SIG-M5 (cell line): ENCODE measurements around the gene WFDC12.

Source experiments
- DNase-seq: peaks from one replicate; lab custom pipeline; 2025; lab: John Stamatoyannopoulos, UW

Gene WFDC12

DNA sequence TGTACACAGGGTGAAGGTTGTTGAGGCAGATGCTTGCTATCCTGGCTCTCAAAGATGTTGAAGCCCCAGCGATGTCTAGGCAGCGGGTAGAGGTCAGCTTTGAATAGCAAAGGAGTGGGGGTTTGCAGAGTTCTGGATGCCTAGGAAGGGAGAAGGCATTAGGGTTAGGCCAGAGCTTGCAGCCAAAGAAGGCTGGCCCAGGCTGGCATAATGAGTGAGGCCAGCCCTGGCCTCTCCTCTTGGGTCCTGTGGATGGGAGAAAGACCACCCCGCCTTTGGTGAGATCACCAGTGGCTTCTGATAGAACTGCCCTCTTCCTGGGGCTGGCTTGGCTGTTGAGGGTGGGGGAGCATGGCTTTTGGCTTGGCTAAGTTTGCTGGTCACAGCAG lies 8.9 kb downstream of the WFDC12 start:
- DNase-seq = no peak

DNA sequence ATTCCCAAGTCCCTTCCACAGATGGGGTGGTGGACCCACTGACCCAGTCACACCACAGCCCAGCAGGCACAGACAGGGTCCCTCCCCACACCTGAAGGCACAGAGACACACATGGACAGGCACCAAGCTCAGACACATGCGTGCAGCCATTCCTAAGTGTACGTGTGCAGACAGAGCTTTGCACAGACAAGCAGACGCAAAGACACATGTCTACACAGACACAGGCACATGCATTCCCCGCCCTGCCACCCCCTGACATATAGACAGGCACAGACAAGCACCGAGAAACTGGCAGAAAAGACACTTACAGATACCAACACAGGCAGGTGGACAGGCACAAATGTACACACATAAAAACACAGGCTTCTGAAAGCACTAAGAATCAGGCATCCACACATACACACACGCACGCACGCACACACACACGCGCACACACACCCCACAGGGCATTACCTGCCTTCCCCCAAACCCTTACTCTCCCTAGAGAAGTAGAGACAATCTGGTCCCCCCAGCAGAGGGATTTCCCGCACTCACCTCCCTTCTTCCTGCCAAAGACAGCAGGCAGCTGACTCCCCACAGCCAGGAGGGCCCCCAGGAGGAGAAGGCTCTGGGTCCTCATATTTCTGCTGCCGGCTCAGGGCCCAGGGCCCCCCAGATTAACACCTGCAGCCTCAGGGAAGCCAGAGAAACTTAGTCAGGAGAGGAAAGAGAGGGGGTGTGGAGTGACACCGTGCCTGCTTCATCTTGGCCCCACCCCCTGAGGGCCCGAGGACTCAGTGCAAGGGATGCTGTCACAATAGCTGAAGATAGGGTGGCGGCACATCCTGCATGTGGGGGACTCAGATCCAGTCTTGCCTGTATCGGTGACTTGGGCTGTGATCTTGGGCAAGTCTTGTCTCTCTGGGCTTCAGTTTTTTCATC lies 9.5 kb downstream of the WFDC12 start, which contains the start of gene WFDC5:
WFDC5 (minus strand) TSS at position 710 of the 921 bp plus-strand sequence; CDS start at position 619, 91 bp downstream.
- no peak for DNase-seq

DNA sequence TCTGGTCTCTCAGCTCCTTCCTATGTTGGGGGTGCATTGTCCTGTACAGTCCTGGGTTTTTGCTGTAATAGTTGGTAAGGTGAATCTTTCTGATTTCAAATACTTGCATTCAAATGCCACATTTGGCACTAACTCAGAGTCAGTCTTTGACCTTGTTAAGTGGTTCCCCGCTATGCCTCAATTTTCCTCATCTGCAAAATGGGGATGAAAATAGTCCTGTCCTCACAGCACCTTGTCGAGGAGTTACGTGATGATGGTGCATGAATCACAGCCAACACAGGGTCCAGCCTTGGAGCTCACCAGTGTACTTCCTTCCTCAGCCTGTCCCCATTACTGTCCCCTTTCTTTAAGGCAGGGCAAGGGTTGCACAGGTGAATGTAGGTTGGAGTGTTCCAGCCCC lies 10.4 kb downstream of the WFDC12 start:
- DNase-seq = no peak

DNA sequence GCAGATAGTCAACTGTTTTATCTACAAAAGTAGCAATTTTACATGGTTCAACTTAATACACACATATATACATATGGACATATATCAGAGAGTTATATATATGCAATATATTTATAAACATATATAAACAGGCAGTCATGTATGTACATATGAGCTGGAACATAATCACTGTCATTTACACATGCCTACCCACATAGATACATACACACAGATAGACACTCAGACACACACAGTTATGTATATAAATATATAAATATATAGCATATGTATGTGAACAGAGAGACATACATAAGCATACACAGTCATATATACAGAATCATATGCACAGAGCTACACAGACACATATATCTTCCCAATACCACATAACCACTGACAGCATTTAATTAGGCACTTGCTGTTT lies 11.5 kb downstream of the WFDC12 start:
- no peak for DNase-seq

DNA sequence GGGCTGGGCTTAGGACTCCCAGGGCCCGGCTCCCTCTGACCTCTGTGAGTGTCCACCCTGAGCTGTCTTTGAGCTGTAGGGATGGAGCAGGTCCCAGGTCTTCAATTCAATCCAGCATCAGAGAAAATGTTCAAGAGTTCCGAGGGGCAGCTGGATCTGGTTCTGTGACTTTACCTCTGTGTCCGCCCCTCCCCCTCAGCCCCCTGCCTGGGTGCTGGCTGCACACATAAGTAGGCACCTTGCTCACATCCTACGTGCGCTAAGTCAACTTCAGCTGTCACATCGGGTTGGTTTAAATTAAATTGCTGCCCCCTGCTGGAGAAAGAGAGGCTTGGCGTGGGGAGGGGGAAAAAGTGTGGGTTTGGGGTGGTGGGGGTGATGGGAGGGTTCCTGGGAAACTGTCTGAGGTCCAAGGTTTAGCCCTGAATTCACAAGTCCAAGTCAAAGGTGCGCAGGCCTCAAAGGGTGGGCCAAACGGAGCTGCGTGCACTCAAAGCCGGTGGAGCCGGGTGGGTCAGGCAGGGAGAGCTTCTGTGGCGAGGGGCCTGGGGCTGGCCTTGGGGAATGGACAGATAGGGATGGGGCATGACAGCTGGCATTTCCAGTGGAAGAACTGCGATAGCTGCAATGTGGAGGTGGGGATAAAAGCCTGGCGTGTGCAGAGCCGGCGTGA lies 12.3 kb downstream of the WFDC12 start:
- no peak for DNase-seq

DNA sequence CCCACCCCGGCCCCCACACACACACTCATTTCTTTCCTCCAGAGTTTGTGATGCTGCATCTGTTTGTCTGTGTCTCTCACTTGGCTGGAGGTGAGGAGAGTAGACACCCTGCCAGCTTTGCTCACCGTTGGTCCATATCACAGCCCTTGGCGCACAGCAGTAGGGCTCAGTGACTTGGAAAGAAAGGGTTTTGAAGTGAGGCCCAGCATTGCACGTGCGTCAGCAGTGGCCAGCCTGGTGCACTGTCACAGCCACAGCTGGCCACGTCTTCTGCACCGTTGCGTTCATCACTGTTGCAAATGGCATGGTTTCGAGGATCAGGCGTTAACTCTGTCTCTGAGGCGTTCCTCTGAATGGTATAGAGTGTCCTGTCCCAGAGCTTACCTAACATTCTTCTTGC lies 13.0 kb downstream of the WFDC12 start:
- DNase-seq = no peak

DNA sequence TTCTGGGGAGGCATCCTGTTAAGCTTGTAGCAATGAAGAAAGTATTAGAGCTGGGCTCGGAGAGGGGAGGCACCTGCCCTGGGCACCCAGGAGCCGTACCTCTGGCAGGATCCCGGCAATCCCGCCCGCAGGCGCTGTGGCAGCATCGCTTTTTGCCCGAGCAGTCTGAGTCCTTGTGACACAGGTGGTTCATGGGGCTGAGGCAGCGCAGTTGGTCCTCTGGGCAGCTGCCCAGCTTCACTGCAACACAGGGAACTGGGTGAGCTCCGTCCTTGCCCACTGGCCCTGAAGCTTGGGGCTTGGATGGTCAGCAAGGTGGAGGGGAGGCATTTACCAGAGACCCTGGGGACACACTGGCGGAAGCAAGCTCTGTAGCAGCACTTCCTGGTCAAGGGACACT lies 14.0 kb downstream of the WFDC12 start:
- no peak for DNase-seq

DNA sequence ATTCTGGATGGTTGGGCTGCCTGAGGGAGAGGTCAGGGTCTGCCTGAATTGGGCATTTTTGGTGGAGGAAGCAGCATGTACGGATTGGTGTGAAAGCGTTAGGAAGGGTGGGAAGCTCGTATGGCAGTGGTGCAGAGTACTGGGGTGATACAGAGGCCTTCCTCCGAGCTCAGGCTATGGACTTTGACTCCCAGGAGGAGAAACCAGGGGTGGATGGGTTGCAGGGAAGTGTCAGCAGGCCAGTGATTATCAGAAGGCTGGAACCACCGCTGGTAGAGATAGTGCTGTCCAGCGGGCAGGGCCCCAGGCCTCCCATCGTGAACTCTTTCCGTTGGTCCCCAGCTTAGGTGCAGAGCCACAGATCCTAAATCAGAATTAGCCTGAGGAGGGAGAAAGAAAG lies 14.6 kb downstream of the WFDC12 start:
- DNase-seq = no peak

DNA sequence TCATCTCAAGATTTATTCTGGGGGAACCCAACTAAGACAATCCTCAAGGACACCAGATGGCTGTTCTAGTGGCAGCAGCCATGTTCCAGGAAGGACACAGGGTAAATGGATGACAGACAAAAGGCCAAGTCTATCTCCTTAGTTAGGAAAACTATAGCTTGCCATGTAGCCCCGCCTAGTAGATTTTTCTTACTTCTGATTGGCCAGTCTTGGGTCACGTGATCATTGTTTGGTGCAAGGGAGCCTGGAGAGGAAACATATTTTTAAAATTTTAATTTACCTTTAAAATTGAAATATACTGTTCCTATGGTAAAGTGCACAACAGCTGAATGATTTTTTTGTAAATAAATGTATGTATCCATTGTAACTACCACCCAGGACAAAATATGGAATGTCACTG lies 18.9 kb downstream of the WFDC12 start:
- no peak for DNase-seq

DNA sequence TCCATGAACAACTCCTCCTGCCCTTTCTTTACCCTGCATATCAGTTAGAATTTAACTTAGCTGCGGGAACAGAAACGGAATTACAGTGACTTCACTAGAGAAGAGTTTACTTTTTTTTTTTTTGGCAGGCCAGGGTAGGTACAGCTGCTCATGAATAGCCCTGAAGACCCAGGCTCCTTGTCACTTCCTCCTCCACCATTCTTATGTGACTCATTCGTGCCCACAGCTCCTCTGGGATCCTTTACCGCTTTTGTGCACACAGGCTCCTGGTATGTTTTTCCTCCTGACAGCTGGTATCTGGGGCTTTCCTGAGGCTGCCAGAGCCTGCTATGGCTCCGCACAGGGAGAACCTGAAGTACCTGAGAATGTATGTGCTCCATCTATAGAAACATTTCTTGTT lies 19.5 kb downstream of the WFDC12 start:
- peak; percentile 46 for DNase-seq

DNA sequence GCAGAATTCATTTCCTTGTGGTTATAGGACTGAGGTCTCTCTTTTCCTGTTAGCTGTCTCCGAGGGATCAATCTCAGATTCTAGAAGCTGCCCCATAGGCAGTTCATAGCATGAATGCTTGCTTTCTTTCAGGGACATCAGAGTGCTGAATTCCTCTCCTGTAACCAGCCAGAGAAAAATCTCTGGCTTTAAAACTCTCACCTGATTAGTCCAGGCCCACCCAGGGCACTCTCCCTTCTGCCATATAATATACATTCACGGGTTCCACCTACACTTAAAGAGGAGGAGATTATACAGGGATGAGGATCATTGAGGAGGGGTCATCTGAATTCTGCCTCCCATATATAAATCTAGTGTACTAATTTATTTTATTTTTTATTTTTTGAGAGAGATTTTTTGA lies 21.2 kb downstream of the WFDC12 start:
- no peak for DNase-seq

DNA sequence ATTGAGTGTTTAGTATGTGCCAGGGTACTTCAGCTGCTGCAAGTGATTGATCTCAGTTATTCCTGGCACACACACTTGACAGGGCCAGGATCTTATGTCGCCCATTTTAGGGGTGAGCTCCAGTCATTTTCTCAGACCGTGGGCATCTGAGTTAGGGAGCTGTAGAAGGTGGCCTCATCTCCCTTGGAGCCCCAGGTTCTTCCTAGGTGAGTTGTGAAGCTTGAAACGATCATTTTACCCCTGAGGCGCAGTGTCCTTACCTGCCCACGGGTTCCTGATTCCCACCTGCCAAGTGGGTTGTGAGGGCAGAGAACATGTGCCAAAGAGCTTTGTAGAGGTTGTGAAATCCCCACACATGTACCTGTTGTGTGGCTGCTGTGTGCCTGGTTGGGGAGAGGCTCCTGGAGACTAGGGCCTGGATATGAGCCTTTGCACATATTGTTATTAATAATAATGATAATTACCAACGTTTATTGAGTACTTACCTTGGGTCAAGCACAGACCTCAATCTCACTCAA lies 22.9 kb downstream of the WFDC12 start:
- no peak for DNase-seq

DNA sequence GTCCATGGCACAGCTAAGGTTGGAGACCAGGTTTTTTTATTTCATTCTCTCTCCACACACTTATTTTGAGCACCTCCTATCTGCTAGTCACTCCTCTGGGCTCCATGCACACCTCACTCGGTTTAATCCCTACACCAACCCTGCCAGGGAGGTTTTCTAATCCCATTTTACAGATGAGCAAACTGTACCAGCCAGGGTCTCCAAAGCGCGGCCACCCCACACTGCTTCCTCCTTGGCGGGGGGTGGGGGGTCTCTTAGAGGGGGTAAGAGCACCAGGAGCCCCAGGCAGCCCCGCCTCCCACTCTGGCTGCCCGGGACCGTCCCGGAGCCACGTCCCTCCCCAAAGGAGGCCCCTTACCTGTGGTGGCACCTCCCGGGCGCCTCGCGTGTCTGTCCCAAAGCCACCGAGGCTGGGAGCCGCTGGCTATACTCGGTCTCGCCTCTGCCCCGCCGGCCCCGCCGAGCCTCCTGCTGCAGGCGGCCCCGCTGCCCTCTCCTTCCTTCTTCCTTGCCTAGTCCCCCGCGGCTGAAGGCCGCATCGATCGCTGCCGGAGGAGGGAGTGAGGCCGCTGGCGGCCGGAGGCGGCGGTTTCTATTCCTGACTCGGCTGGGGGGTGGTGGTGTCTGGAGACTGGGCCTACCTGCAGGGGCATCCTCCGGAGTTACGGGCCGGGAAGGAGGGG lies 23.6 kb downstream of the WFDC12 start, which contains the start of gene KCNS1:
KCNS1 (minus strand) TSS at position 565 of the 683 bp plus-strand sequence. CDS start 1,891 bp downstream, outside the sequence.
- DNase-seq = no peak

DNA sequence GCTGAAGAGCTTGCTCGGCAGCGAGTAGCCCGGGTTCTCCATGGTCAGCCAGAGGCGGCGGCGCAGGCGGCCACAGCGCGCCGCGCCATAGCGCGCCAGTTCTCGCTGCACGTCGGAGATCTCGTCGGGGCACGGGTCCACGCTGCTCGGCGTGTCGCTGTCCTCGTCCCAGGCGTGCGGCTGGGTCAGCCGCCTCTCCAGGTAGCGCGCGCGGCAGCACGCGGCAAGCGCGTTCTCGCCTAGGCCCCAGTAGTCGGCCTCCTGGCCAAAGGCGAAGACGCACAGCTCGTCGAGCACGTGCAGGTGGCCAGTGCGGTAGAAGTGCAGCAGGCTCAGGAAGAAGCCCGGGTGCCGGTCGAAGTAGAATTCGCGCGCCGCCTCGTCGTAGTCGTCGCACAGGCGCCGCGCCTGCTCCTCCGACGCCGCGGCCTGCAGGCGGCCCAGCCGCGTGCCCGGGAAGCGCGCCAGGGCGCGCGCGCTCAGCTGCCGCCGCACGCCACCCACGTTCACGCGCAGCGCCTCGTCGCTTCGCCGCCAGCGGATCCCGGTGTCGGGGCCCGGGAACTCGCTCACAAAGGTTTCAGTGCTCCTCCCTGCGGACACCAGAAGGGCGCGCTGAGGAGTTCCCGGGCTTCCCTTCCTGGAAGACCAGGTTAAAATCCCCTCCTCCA lies 26.0 kb downstream of the WFDC12 start:
- DNase-seq = no peak

DNA sequence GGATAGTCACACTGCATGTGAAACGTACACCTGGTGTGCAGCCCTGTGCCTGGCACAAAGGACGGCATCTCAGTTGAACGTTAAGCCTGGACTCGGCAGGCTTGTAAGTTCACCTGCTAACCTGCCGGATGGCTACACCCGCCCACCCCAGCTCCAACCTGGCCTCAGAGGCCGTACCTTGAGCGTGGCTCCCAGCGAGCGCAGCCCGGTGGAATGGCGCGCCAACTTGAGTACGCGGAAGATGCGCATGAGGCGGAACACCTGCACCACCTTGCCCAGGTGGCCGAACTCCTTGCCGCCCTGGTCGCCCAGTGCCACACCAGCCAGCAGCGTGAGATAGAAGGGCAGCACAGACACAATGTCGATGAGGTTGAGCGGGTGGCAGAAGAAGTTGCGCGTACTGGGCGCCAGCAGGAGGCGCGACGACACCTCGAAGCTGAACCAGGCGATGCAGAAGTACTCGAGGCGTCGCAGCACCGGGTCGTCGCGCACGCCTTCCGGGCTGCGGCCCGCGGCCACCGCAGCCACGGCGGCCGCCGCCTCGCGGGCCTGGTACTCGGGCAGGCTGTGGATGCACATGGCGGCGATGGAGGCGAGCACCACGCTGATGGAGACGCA lies 26.7 kb downstream of the WFDC12 start:
- DNase-seq = no peak

DNA sequence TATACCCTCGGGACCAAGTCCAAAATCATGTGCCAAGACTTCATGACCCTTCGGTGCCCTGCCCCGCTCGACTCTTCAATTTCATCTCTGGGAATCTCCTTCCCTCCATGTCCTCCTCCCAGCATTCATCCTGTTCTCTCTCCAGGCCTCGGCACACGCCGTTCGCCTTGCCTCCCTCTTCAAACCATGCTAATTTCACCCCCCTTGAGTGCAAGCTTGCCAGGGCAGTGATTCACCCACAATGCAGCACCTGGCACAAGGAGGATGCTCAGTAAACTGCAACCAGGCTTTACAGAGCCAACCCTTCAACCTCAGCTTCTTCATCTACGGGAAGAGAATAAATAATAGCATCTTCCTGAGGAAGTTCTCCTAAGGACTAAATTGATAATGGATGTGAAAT lies 27.5 kb downstream of the WFDC12 start:
- DNase-seq = no peak

DNA sequence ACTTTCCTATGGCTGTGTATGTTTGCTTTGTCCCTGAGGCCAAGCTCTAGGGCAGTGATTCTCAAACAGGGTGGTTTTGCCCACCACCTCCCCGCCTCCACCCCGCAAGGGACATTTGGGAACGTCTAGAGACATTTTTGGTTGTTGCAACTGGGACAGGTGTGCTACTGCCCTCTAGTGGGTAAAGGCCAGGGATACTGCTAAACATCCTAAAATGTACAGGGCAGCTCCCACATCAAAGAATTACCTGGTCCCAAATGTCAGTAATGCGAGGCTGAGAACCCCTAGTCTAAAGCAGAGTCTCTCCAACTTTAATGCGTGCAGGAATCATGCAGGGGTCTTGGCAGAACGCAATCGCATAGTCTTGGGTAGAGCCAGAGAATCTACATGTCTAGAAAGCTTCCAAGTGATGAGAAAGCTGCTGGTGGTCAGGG lies 28.4 kb downstream of the WFDC12 start:
- no peak for DNase-seq

DNA sequence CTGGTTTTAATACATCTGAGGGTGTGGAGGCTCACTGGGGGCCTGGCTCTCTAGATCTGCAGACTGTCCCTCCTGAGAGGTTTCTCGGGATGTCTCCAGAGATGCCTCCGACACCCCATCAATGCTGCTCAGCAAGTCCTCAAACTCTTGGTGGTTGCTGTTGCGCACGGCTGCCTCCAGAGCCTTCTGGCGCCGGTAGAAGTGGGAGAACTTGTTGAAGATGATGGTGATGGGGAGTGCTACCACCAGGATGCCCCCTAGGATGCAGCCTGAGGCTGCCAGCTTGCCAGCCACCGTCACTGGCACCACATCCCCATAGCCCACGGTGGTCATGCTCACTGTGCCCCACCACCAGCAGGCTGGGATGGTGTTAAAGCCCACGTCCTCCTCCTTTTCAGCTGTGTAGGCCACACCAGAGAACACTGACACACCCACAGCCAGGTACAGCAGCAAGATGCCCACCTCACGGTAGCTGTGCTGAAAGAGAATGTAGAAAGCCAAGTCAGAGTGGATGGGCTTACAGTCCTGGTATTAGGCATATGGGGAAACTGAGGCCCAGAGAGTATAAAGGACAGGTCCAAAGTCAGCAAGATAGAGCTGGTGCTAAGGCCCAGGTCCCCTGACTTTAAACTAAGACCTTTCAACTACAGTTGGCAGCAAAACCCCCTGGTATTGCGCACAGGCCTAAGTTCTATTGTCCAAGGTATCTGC lies 29.2 kb downstream of the WFDC12 start:
- DNase-seq = no peak

DNA sequence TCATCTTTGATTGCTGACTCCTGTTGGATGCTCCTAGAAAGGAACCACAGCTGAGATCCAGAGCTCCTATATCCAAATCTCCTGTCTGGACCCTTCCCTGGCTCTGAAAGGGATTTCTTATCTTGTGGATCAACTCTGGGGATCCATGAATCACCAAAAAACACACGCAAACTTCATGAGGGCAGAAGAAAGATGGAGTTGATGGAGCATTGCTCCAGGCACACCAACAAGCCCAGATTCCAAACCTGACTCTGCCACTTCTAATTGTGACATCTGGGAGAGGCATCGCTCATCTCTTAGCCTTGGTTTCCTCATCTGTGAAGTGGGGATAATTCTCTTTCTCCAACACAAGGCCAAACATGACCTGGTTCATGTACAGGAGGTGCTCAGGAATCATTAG lies 30.1 kb downstream of the WFDC12 start:
- DNase-seq = no peak

DNA sequence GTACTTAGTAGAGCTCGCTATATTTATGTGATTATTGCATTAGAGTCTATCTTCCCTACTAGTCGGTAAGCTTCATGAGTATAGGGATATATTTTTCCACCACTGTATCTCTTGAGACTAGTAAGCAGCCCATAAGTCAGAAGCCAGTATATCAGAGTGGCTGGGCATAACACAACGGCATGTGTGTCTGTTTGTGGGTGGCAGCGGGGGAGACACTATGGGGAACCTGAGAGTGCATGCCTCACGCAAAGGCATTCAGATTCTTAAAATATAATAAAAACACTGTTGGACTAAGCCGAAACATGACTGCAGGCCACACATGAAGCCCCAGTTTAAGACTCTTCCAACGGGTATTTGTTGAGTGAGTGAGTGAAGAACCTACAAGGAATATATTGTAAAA lies 31.4 kb downstream of the WFDC12 start:
- DNase-seq = no peak

DNA sequence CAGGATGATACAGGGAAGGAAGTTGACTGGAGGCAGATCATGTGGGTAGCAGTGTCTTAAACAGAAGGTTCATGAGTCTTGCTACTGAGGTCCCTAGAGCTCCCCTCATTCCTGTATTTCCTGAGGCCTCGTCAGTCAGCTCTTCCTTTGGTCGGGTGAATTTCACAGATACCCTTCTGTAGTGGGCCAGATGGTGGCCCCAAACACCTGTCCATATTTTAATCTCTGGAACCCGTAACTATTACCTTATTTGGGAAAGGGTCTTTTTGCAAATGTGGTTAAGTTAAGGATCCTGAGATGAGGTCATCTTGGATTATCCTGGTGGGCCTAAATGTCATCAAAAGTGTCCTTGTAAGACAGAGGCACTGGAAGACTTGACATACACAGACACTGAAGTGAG lies 32.9 kb downstream of the WFDC12 start:
- no peak for DNase-seq
